Kidney epithelial cell (primary cell): Measurements from ENCODE around the gene AHSP. TPM values are rescaled to one million over a fixed set of nuclear protein-coding genes. Genes with fewer than 3 reads are reported as not detected.

Experiments
- DNase-seq: peaks from one replicate; pipeline ENCODE4 v3.0.0-alpha.2; 2010; ENCODE audit warnings: low read depth
- H3K27me3 ChIP-seq: 2 replicates; pipeline ENCODE4 v1.6.0; 2011; ENCODE audit warnings: low read length; ENCODE audit not compliant: control insufficient read depth, insufficient read depth
- H3K36me3 ChIP-seq: 2 replicates; pipeline ENCODE4 v1.5.1; 2011; ENCODE audit warnings: low read length; ENCODE audit not compliant: control insufficient read depth, insufficient read depth
- H3K4me3 ChIP-seq: 2 replicates; pipeline ENCODE4 v1.5.1; 2011; ENCODE audit warnings: low read depth, mild to moderate bottlenecking, control low read depth, low read length
- CTCF ChIP-seq: IDR thresholded peaks from 2 replicates; pipeline ENCODE4 v1.5.1; 2011; ENCODE audit warnings: mild to moderate bottlenecking, moderate library complexity, low read length, control low read depth, inconsistent platforms; ENCODE audit not compliant: insufficient read depth, poor library complexity, severe bottlenecking
- total RNA-seq: library from RNA; depleted of rRNA; stranded (reverse); fragments of >200 nt; gene quantifications from 2 replicates; pipeline ENCODE4 v1.2.3, GENCODE V29; 2015

Gene AHSP
- total RNA-seq, 1 donor from 2014 or later = not detected

- H3K36me3 ChIP-seq = no peaks in the 10 kb centered on the region
- H3K27me3 ChIP-seq = peaks cover 26% of the 10 kb centered on the region
- no peak overlapping the region for H3K4me3 ChIP-seq
- no peak for DNase-seq
- TF ChIP-seq CTCF = no peak
Observed at GRCh38 chr16:31531096-31531495, 3.4 kb downstream of the AHSP start.

- Histone ChIP-seq H3K36me3 (no peaks in the 10 kb centered on the region), H3K27me3 (peaks cover 30% of the 10 kb centered on the region), H3K4me3 (no peak overlapping the region)
- DNase-seq = no peak
- no peak for TF ChIP-seq CTCF
Observed at GRCh38 chr16:31532120-31532519, 4.4 kb downstream of the AHSP start.

GRCh38 chr16:31532896-31533295, 5.2 kb downstream of the AHSP start:
- no peak for TF ChIP-seq CTCF
- no peak for DNase-seq
- H3K4me3 ChIP-seq = no peak overlapping the region
- no peaks in the 10 kb centered on the region for H3K36me3 ChIP-seq
- peaks cover 33% of the 10 kb centered on the region for H3K27me3 ChIP-seq

- Histone ChIP-seq H3K4me3 (no peak overlapping the region), H3K36me3 (no peaks in the 10 kb centered on the region), H3K27me3 (peaks cover 10% of the 10 kb centered on the region)
- no peak for DNase-seq
- no peak for TF ChIP-seq CTCF
Observed at GRCh38 chr16:31535737-31536136, 8.0 kb downstream of the AHSP start.

GRCh38 chr16:31536804-31537361, 9.2 kb downstream of the AHSP start:
- TF ChIP-seq CTCF = no peak
- DNase-seq = no peak
- H3K27me3 ChIP-seq = peaks cover 10% of the 10 kb centered on the region
- no peaks in the 10 kb centered on the region for H3K36me3 ChIP-seq
- no peak overlapping the region for H3K4me3 ChIP-seq
